ENCODE data around the gene SCN1A.

- TF ChIP-seq, protein P1, sequence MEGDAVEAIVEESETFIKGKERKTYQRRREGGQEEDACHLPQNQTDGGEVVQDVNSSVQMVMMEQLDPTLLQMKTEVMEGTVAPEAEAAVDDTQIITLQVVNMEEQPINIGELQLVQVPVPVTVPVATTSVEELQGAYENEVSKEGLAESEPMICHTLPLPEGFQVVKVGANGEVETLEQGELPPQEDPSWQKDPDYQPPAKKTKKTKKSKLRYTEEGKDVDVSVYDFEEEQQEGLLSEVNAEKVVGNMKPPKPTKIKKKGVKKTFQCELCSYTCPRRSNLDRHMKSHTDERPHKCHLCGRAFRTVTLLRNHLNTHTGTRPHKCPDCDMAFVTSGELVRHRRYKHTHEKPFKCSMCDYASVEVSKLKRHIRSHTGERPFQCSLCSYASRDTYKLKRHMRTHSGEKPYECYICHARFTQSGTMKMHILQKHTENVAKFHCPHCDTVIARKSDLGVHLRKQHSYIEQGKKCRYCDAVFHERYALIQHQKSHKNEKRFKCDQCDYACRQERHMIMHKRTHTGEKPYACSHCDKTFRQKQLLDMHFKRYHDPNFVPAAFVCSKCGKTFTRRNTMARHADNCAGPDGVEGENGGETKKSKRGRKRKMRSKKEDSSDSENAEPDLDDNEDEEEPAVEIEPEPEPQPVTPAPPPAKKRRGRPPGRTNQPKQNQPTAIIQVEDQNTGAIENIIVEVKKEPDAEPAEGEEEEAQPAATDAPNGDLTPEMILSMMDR (IDR thresholded peaks at IDR 0.05): no peak
- TF ChIP-seq POLR2A (IDR thresholded peaks at IDR 0.05) (no peak), EP300 (IDR thresholded peaks at IDR 0.05) (no peak)
Observed at GRCh38 chr2:166173263-166173662, 45.4 kb upstream of the SCN1A start.

Data from upper lobe of left lung (tissue), 4 donors.